CD4-positive, alpha-beta T cell treated with Interleukin-10 for 1 hour (primary cell): ENCODE measurements around the gene KLHDC10.
A peak's percentile ranks its signal among the peaks of the same experiment; 100 is the strongest.
"Not testable (repeated sequence)": the region's sequence is repeated elsewhere in the genome, so short reads cannot be mapped to it uniquely, and the experiment has no call there.

Source experiments
- DNase-seq: peaks from one replicate; pipeline ENCODE4 v3.0.0-alpha.2; 2020

The KLHDC10 gene

GRCh38 chr7:130083497-130083896 is 13.2 kb downstream of the KLHDC10 start:
- not testable (repeated sequence) for DNase-seq

DNA sequence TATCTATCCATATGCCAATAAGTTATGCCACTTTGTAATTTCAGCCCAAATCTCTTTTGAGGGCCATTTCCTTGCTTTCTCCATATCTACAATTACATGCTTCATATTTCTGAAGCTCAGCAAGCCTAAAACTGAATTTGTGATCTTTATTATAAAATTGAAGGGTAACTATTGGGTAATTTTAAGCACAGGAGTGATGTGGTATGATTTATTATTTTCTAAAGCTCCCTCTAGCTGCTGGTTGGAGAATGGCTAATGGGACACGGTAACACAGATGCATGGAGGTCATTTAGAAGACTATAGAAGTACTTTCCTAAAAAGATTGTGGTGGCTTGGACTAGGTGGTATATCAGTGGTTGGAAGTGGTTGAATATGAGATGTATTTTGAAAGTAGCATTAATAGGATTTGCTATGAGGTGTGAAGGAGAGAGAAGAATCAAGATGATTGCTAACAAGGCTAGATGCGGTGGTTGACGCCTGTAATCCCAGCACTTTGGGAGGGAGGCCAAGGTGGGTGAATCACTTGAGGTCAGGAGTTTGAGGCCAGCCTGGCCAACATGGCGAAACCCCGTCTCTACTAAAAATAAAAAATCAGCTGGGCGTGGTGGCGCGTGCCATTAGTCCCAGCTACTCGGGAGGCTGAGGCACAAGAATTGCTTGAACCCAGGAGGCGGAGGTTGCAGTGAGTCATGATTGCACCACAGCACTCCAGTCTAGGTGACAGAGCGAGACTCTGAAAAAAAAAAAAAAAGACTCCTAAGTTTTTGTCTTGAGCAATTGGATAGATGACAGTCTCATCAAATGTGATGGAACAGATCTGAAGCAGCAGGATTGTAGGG is 13.9 kb downstream of the KLHDC10 start:
- peak; percentile 24 for DNase-seq

DNA sequence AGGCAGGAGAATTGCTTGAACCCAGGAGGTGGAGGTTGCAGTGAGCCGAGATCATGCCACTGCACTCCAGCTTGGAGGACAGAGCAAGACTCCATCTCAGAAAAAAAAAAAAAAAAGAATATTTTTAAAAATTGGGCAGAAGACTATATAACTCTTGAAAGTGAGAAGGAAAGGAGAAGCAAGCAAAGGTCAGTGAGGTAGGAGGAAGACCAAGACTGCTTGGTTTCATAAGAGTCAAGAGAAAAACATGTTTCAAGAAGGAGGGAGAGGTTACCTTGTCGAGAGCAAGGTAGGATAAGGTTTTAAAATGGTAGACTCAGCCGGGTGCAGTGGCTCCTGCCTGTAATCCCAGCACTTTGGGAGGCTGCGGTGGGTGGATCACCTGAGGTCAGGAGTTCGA is 14.9 kb downstream of the KLHDC10 start:
- DNase-seq, result not testable (repeated sequence)

- DNase-seq, result no peak
Observed at GRCh38 chr7:130086938-130087337, 16.6 kb downstream of the KLHDC10 start.

DNA sequence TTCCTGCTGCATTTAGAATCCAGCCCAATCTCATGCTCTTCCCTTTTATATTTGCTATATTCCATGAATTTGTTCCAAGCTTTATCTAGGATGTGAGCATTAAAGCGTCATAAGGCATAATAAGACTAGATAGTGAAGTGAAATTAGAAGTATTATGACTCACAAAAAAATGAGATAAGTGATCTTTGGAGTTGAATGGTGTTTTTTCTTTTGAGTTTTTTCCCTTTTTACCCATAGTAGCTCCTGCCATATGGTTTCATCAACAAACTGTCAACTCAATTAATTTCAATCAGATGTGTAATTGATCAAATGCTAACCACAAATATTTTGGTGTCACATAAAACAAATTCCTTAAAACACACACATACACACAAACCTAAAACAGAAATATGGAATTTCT is 17.0 kb downstream of the KLHDC10 start:
- no peak for DNase-seq

DNA sequence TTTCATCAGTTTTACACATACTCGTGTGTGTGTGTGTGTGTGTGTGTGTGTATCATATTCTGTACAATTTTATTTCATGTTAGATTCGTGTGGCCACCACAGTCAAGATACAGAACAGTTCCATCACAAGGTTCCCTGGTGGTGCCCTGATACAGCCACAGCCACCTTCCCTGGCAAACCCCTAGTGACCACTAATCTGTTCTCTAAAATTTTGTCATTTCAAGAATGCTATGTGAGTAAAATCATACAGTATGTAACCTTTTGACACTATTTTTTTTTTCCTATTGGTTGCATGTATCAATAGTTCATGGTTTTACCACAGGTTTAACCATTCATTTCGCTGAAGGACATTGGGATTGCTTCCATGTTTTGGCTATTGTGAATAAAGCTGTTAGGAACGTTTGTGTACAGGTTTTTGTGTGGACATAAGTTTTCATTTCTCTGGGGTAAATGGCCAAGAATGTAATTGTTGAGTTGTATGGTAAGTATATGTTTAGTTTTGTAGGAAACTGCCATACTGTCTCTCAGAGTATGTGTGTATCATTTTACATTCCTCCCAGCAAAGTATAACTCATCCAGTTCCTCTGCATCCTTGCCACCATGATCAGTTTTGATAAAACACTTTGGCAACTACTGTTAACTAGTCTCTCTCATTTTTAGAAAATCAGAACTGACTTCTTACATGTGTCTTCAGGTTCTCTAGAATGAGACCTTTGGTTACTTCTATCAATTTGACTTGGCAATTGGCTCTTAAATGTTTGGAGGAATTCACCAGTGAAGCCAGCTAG is 20.6 kb downstream of the KLHDC10 start:
- DNase-seq, result no peak

DNA sequence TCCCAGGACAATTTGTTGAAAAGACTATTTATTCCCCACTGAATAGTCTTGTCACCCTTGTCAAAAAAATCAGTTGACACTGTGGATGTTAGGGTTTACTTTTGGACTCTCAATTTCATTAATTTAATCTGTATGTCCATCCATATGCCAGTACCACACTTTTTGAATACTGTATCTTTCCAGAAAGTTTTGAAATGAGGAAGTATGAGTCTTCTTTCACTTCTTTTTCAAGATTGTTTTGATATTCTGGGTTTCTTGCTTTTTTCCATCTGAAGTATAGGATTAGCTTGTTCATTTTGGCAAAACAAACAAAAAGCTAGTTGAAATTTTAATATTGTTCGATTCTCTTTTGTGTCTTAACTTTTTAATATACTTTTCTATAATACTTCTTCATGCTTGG is 21.7 kb downstream of the KLHDC10 start:
- no peak for DNase-seq

DNA sequence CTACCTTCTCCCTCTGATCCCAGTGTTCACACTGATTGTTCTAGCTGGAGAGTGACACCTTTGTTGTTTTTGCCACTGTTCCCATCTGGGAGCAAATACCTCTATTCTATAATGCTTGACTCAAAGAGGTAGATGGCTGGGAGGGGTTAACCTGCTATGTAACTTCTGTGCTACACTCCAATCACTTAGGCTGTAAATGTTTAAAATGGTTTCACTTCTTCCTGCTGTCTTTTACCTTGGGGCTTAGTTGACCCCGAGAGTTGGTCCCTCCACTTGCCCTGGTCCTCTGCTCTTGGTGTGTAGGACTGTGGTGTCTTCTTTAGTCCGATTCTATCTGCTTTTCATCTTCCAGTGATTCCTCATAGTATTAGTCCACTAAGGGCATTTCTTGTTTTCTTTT is 22.3 kb downstream of the KLHDC10 start:
- DNase-seq, result no peak

DNA sequence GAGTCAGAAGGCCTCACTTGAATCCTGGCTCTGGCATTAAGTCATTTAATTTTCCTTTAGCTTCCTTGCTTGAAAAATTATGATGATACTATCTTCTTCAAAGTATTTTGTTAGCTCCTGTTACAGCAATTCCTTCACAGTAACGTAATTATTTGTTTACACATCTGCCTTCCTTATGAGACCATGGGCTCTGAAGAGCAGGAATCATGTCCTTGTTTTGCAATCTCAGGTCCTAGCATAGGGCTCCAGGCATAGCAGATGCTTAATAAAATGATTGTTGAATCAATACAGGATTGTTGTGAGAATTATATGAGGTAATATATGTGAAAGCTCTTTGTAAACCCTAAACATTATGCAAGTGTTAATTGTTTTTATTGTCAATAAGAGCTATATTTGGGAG is 25.5 kb downstream of the KLHDC10 start:
- DNase-seq, result no peak

DNA sequence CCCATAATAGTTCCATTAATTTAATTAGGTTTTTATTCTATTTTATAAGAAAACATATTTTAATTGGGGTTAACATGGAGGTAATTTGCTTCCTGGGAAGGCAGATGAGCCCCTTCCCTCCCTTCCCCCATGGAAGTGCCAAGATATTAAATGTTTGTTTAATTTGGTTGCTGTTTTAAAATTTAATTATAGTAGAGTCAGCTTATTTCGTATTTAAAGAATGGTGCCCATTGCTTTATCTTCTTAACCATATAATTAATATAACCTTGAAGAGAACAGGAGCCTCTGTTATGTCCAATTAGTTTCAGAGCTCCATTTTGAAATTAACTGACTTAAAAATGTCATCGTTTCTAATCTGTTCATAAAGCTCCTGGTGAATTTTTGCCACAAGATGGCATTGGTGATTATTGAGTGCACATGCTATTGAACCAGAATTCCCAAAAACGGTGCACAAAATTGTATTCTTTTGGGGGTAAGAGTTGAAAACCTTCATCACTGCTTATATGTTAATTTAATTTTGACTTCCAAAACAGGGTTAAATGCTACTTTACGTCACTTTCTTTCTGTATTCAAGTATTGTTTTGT is 26.0 kb downstream of the KLHDC10 start:
- no peak for DNase-seq

DNA sequence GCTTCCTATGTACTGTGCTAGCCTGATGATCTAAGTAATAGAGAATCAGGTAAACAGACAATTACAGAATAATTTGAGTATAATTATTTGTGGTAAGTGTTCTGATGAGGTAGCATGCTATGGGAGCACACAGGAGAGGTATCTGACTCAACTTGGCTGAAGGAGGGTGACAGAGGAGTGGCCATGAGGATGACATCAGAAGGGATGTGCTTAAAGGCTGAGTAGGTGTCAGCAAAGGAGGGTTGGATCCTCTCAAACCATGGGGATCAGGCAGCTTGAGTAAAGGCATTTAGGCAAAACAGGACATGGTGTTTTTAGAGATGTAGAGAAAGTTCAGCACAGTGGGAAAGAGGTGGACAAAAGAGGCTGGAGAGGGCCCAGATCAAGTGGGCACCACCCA is 29.0 kb downstream of the KLHDC10 start:
- DNase-seq, result no peak

DNA sequence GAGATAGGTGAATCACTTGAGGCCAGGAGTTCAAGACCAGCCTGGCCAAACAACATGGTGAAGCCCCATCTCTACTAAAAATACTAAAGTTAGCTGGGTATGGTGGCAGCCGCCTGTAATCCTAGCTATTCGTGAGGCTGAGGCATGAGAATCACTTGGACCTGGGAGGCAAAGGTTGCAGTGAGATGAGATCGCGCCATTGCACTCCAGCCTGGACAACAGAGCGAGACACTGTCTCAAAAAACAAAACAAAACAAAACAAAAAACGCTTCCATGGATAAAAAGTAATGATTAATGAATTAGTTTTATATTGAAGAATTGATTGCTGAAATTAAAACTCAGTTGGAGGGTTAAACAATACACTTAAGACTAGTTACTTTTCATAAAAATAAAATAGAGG is 32.3 kb downstream of the KLHDC10 start:
- DNase-seq, result no peak

GRCh38 chr7:130107949-130108674 is 37.8 kb downstream of the KLHDC10 start:
- DNase-seq, result no peak

- no peak for DNase-seq
Observed at GRCh38 chr7:130108809-130109208, 38.5 kb downstream of the KLHDC10 start.

GRCh38 chr7:130112093-130112492 is 41.8 kb downstream of the KLHDC10 start:
- DNase-seq, result no peak

GRCh38 chr7:130112662-130113425 is 42.5 kb downstream of the KLHDC10 start:
- DNase-seq, result no peak

DNA sequence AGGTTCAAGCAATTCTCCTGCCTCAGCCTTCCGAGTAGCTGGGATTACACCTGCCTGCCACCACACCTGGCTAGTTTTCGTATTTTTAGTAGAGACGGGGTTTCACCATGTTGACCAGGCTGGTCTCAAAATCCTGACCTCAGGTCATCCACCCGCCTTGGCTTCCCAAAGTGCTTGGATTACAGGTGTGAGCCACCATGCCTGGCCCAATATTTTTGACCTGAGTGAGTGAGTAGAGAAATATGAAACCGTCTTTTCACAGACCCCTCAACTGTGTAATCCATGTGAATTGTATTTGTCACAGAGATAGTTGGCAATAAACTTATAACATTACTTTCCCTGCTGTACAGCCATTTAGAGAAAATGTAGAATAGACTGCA is 43.1 kb downstream of the KLHDC10 start:
- DNase-seq, result not testable (repeated sequence)

DNA sequence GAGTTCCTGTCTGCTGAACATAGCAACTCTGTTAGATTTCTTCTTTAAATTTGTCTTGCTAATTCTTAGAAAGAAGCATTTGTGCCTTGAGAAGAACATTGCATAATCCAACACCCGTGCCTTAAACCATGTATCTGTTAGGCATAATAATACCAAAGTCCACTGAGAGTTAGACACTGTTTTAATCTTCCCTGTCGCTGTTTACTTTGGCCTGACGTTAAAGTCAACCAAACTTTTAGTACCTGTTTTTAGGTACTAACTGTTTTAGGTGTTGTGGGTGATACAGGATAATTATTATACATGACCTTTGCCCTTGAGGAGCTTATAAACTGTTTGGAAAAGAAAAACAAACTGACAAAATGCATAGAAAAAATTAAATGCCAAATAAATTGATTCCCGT is 43.6 kb downstream of the KLHDC10 start:
- no peak for DNase-seq

DNA sequence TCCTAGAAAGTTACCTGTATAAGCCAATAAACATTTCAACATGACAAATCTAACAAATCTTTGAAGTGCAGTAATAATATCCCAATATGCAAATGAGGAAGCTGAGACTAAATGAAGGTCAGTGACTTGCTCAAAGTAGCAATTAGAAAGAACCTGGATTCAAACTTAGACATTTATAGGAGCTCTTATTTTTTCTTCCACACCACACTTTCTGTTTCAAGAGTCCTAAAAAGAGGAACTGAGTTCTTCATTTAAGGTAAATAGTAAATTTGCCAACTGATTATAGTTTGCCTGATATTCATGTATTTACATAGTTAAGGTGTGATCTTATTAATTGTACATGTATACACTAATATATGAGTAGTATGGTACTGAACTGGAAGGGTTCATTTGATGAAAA is 44.0 kb downstream of the KLHDC10 start:
- DNase-seq, result no peak

- DNase-seq, result no peak
Observed at GRCh38 chr7:130114776-130115175, 44.4 kb downstream of the KLHDC10 start.

- DNase-seq, result no peak
Observed at GRCh38 chr7:130118294-130118693, 48.0 kb downstream of the KLHDC10 start.

DNA sequence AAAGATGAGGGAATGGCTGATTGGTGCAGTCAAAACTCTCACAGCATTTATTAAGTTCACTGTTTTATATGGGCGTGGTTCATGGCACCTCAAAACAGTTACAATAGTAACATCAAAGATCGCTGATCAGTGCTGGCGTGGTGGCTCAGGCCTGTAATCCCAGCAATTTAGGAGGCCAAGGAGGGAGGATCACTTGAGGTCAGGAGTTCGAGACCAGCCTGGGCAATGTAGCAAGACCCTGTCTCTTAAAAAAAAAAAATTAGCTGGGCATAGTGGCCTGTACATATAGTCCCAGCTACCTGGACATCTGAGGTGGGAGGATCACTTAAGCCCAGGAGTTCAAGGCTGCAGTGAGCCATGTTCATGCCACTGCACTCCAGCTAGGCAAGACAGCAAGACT is 48.5 kb downstream of the KLHDC10 start:
- DNase-seq, result no peak
